ENCODE data around the gene FGD2. TPM values are rescaled to one million over a fixed set of nuclear protein-coding genes. Genes with fewer than 3 reads are reported as not detected.
A peak's percentile ranks its signal among the peaks of the same experiment; 100 is the strongest.

FGD2 gene
- total and polyA plus RNA-seq, 9 of the 15 experiments (the other 6 are each of a cell fraction or from before 2014, with no cell fraction given): 0.09 TPM; not detected in 8

DNA sequence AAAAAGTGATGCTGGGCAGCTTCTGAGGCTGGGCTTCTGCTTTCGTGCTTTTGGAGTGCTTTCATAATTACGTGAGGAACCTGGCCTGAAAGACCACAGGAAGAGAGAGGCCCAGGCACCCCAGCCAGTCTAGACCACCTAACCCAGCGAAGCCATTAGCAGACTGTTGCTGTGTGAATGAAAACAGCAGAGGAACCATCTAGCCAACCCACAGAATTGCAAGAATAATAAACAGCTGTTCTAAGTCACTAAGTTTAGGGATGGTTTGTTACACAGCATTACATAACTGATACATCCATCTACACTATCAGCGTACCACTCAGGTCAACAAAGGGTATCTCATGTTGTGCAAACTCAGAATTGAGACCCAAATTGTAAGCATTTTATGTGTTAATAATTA is 34.5 kb downstream of the FGD2 start:
- H3K79me2 ChIP-seq (ENCODE audit: control insufficient read depth, insufficient read depth, low read length): no peaks in the 10 kb centered on the region
- DNase-seq (ENCODE audit: extremely low read depth in 1 of 4, low spot score in 3 of 4) (no peak), FAIRE-seq (no peak), ATAC-seq (no peak)
- H4K20me1 ChIP-seq (replicated peaks; ENCODE audit: control insufficient read depth, insufficient read depth, low read length): no peaks in the 10 kb centered on the region
- intact Hi-C loops (cut with micrococcal nuclease) (no loop called here), in situ Hi-C loops (cut with MboI) (no loop called here)
- H3K9me3 ChIP-seq (replicated peaks; ENCODE audit: control insufficient read depth, insufficient read depth, low read depth, low read length): peaks cover 4% of the 10 kb centered on the region
- 95% methylated on average over 4 of the region's 4 CpGs for WGBS (ENCODE audit: insufficient coverage, low coverage, missing lambda C conversion rate)
- H3K4me3 ChIP-seq: no peak overlapping the region
- POLR2A ChIA-PET: interaction anchor here (0.6 kb wide), 1 partner anchor 107 kb away, joined by 3 read pairs; no protein-coding TSS in a partner anchor
- no peaks in the 10 kb centered on the region for H3K9me1 ChIP-seq (ENCODE audit: control insufficient read depth, insufficient read depth, low read length)
- H3K4me2 ChIP-seq (ENCODE audit: insufficient read depth, low read length): no peak overlapping the region
- no peak overlapping the region for H3K27ac ChIP-seq (ENCODE audit: extremely low read depth, low read depth, low read length)
- no peaks in the 10 kb centered on the region for H3K36me3 ChIP-seq (ENCODE audit: control insufficient read depth, insufficient read depth, low read length)
- no peak overlapping the region for H2AFZ ChIP-seq (ENCODE audit: low read depth, low read length)
- no peak overlapping the region for H3K9ac ChIP-seq (ENCODE audit: insufficient read depth in 1 of 2, low read depth in 2 of 2, low read length in 2 of 2)
- CTCF ChIA-PET (ENCODE audit: low intra/inter-chr PET ratio): no interaction called here
- no peaks in the 10 kb centered on the region for H3K27me3 ChIP-seq (ENCODE audit: control insufficient read depth in 2 of 2, insufficient read depth in 2 of 2, low read length in 2 of 2)
- peaks cover 27 to 29% of the 10 kb centered on the region in 2 experiments; a peak in 4 of 5 replicates for H3K4me1 ChIP-seq (replicated peaks in 1 of 2; ENCODE audit: control insufficient read depth in 2 of 2, insufficient read depth in 2 of 2, low read length in 2 of 2)
- no TSS peak for BruUV-seq (replicated peaks)
- TF ChIP-seq BRD4 (IDR thresholded peaks at IDR 0.05) (no peak), ZNF121 (CRISPR knock-in tag; conservative IDR thresholded peaks at IDR 0.05) (peak; percentile 27; the same call in 1 of the 2 replicates), SMAD3 (CRISPR knock-in tag; conservative IDR thresholded peaks at IDR 0.05) (no peak), SMAD1 (IDR thresholded peaks at IDR 0.05; ENCODE audit: low read depth, low read length, partially characterized antibody) (no peak), KAT8 (IDR thresholded peaks at IDR 0.05; ENCODE audit: low read depth) (no peak), ZNF24 (IDR thresholded peaks at IDR 0.05) (no peak), CREBBP (IDR thresholded peaks at IDR 0.05; ENCODE audit: low read depth, low read length) (no peak), RBM25 (IDR thresholded peaks at IDR 0.05; ENCODE audit: low read depth, low read length, severe bottlenecking) (peak; percentile 77), MCM3 (IDR thresholded peaks at IDR 0.05) (no peak), BCOR (IDR thresholded peaks at IDR 0.05) (peak; percentile 84), BMI1 (IDR thresholded peaks at IDR 0.05; ENCODE audit: low read length) (no peak), FOS (IDR thresholded peaks at IDR 0.05; ENCODE audit: extremely low read depth, insufficient read length) (no peak), BRF2 (IDR thresholded peaks at IDR 0.05; ENCODE audit: borderline replicate concordance, insufficient read depth, insufficient read length) (no peak), COPS2 (conservative IDR thresholded peaks at IDR 0.05) (no peak), CHCHD3 (CRISPR knock-in tag; IDR thresholded peaks at IDR 0.05) (no peak), DACH1 (IDR thresholded peaks at IDR 0.05; ENCODE audit: partially characterized antibody) (peak; percentile 68)
- TF ChIP-seq, protein P1, sequence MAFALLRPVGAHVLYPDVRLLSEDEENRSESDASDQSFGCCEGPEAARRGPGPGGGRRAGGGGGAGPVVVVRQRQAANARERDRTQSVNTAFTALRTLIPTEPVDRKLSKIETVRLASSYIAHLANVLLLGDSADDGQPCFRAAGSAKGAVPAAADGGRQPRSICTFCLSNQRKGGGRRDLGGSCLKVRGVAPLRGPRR (CRISPR knock-in tag; IDR thresholded peaks at IDR 0.05): no peak
